ENCODE data around the gene STK32C. TPM values are rescaled to one million over a fixed set of nuclear protein-coding genes. Genes with fewer than 3 reads are reported as not detected.
A peak's percentile ranks its signal among the peaks of the same experiment; 100 is the strongest.

Gene STK32C
- total RNA-seq, 3 donors from 2014 or later: 14.8 to 18.0 (median 15.3) TPM

GRCh38 chr10:132158122-132158741 is 149.5 kb downstream of the STK32C start:
- no peak overlapping the region for H3K4me3 Mint-ChIP-seq
- no peaks in the 10 kb centered on the region for H3K36me3 Mint-ChIP-seq (ENCODE audit: insufficient read depth)
- ATAC-seq (peak; percentile 37 to 39), DNase-seq (no peak)
- peaks cover 21% of the 10 kb centered on the region for H3K4me1 Mint-ChIP-seq (ENCODE audit: low read depth)
- no peaks in the 10 kb centered on the region for H3K27me3 Mint-ChIP-seq (ENCODE audit: low read depth)
- no peaks in the 10 kb centered on the region for H3K9me3 Mint-ChIP-seq

Other genes starting within 250 kb of the STK32C start
- gene JAKMIP3, start 242.0 kb downstream of the STK32C start, total RNA-seq: under 1 TPM; 0.08 to 0.35 (median 0.08) TPM
- 1 to 10 TPM; 1.6 to 6.3 (median 3.4) TPM for gene DPYSL4, start 121.0 kb downstream of the STK32C start, total RNA-seq
- 1 to 10 TPM in 2 of 3 donors, under 1 TPM in 1; 0.89 to 2.0 (median 1.1) TPM for gene LRRC27, start 24.2 kb upstream of the STK32C start, total RNA-seq
- 1 to 10 TPM; 3.3 to 4.3 (median 4.1) TPM for gene PWWP2B, start 89.2 kb upstream of the STK32C start, total RNA-seq
- gene INPP5A, start 229.8 kb upstream of the STK32C start, total RNA-seq: 1 to 10 TPM; 5.8 to 8.8 (median 6.9) TPM

All from activated T-cell treated with anti-CD3 and anti-CD28 coated beads, Interleukin-2, amount 50 U/mL, for 4 hours (primary cell).